VCaP (cell line): ENCODE measurements around the gene EFEMP1.

Source experiments
- H3K27ac ChIP-seq: fragments of 450-650 bp; 2 replicates; pipeline ENCODE4 v1.5.1; 2017
- CTCF ChIP-seq: fragments of 450-650 bp; conservative IDR thresholded peaks from 2 replicates; pipeline ENCODE4 v1.5.1; 2017; ENCODE audit warnings: mild to moderate bottlenecking, moderate library complexity

The EFEMP1 gene

GRCh38 chr2:55910077-55910476 is 13.5 kb downstream of the EFEMP1 start:
- no peak for TF ChIP-seq CTCF

DNA sequence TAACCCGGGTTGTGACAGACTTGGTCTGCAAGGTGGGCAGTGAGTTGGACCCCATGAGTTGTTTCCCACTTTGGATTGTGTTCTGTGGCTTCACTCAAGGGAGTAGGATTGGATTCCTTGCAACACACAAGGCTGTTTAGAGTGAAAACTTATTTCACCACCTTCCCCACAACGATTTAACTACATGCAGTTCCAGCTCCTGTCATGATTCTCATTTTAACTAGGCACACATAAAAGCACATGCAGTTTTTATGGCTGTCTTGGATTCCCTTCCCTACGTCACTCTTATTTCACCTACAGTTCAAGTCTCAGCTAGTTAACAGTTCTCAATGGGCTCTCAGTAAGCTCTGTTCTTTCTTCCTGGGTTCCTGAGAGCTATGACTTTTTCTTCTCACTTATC is 15.9 kb downstream of the EFEMP1 start:
- 0 out of 2 replicates have a peak overlapping the region, but pooled peaks have one; percentile 17 for H3K27ac ChIP-seq
- no peak for TF ChIP-seq CTCF

More at GRCh38 chr2:55910077-55910476, 13.5 kb downstream of the EFEMP1 start:
- no peak overlapping the region for H3K27ac ChIP-seq

GRCh38 chr2:55906993-55907392 is 16.6 kb downstream of the EFEMP1 start:
- TF ChIP-seq CTCF: no peak
- no peak overlapping the region for H3K27ac ChIP-seq

GRCh38 chr2:55903727-55904126 is 19.9 kb downstream of the EFEMP1 start:
- TF ChIP-seq CTCF: no peak
- no peak overlapping the region for H3K27ac ChIP-seq

GRCh38 chr2:55902971-55903370 is 20.6 kb downstream of the EFEMP1 start:
- no peak for TF ChIP-seq CTCF
- no peak overlapping the region for H3K27ac ChIP-seq

- H3K27ac ChIP-seq: no peak overlapping the region
- TF ChIP-seq CTCF: no peak
Observed at GRCh38 chr2:55902429-55902828, 21.2 kb downstream of the EFEMP1 start.

- no peak overlapping the region for H3K27ac ChIP-seq
- TF ChIP-seq CTCF: no peak
Observed at GRCh38 chr2:55901941-55902340, 21.6 kb downstream of the EFEMP1 start.

- H3K27ac ChIP-seq: no peak overlapping the region
Observed at GRCh38 chr2:55901322-55901721, 22.3 kb downstream of the EFEMP1 start.

More at GRCh38 chr2:55901322-55901721, 22.3 kb downstream of the EFEMP1 start:
- TF ChIP-seq CTCF: no peak
